Ascending aorta (tissue), 2 donors: ENCODE data around the gene AP2M1. TPM values are rescaled to one million over a fixed set of nuclear protein-coding genes. Genes with fewer than 3 reads are reported as not detected.
A peak's percentile ranks its signal among the peaks of the same experiment; 100 is the strongest.

Experiments
- DNase-seq, 2 donors: peaks; one replicate each; pipeline ENCODE4 v3.0.0-alpha.2; 2019; ENCODE audit warnings: low spot score in 2 of 2
- H3K27ac ChIP-seq, 2 donors: fragments of 200-600 bp; sonication (generic); one replicate each; pipeline ENCODE4 v1.5.1; 2016 to 2017; ENCODE audit warnings: mild to moderate bottlenecking in 1 of 2
- H3K27me3 ChIP-seq: fragments of 200-600 bp; sonication (generic); one replicate; pipeline ENCODE4 v1.5.1; 2017
- H3K36me3 ChIP-seq, 2 donors: fragments of 200-600 bp; sonication (generic); one replicate each; pipeline ENCODE4 v1.5.1; 2016
- H3K4me1 ChIP-seq, 2 donors: fragments of 200-600 bp; sonication (generic); one replicate each; pipeline ENCODE4 v1.5.1; 2016 to 2017; ENCODE audit warnings: mild to moderate bottlenecking in 1 of 2
- H3K4me3 ChIP-seq, 2 donors: fragments of 200-600 bp; sonication (generic); one replicate each; pipeline ENCODE4 v1.5.1; 2016 to 2017; ENCODE audit warnings: mild to moderate bottlenecking in 1 of 2
- H3K9me3 ChIP-seq, 2 donors: fragments of 200-600 bp; sonication (generic); one replicate each; pipeline ENCODE4 v1.5.1; 2016
- intact Hi-C: fragments of 100-400 bp; cut with DNase I; formaldehyde crosslinking; loops from one replicate; pipeline ENCODE4 v1.15.1; 2023
- total RNA-seq: library from RNA; depleted of rRNA; stranded (reverse); fragments of >200 nt; gene quantifications from one replicate; pipeline ENCODE4 v1.1.0, GENCODE V29; 2016
- TF ChIP-seq, protein P1 (sequence below), 3 experiments: fragments of 200-600 bp in 2 of 3; fragments of 450-650 bp in 1 of 3; sonication (generic) in 2 of 3; IDR thresholded peaks; one replicate each; pipeline ENCODE4 v1.5.1; 2016 to 2019; ENCODE audit warnings: antibody characterized with exemption in 3 of 3, mild to moderate bottlenecking in 1 of 3, moderate library complexity in 1 of 3

The AP2M1 gene
- total RNA-seq, 1 donor from 2014 or later = 101 TPM

DNA sequence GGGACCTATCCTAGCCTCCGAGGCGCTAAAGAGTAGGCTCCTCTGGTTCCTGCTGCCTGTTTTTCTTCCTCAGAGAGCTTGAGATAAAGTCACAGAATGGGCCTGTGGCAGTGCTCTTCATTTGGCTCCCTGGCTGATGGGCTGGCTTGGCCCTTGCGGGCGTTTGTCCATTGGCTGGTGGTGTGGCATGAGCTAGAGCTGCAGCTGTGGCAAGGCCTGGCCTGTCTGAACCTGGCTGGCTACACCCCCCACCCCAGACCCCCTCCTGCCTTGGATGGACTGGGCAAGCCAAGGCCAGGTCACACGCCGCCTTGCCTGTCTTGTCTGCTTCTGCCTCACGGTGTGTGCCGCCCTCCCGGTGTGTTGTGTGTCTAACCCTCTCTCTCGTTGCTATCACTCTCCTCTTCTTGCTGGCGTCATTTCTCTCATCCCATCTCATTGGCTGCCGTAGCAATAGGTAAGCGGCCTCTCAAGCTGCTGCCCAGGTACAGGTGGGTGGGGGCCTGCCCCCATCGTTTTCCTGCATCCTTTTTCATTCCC is 3.2 kb downstream of the AP2M1 start:
- Histone ChIP-seq H3K9me3 (no peaks in the 10 kb centered on the region), H3K4me1 (peaks cover 11 to 18% of the 10 kb centered on the region in 2 donors), H3K36me3 (peaks cover 55 to 57% of the 10 kb centered on the region in 2 donors), H3K27ac (peak overlapping the region; percentile 91 to 96), H3K27me3 (no peaks in the 10 kb centered on the region), H3K4me3 (peak overlapping the region in 1 of 2 donors; percentile 97)
- TF ChIP-seq, protein P1, sequence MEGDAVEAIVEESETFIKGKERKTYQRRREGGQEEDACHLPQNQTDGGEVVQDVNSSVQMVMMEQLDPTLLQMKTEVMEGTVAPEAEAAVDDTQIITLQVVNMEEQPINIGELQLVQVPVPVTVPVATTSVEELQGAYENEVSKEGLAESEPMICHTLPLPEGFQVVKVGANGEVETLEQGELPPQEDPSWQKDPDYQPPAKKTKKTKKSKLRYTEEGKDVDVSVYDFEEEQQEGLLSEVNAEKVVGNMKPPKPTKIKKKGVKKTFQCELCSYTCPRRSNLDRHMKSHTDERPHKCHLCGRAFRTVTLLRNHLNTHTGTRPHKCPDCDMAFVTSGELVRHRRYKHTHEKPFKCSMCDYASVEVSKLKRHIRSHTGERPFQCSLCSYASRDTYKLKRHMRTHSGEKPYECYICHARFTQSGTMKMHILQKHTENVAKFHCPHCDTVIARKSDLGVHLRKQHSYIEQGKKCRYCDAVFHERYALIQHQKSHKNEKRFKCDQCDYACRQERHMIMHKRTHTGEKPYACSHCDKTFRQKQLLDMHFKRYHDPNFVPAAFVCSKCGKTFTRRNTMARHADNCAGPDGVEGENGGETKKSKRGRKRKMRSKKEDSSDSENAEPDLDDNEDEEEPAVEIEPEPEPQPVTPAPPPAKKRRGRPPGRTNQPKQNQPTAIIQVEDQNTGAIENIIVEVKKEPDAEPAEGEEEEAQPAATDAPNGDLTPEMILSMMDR (IDR thresholded peaks at IDR 0.05) = no peak
- intact Hi-C loops = loop anchor here (10.0 kb wide), 1 partner anchor 293 kb away; the partner anchor contains the start of gene PARL
- peak in 1 of 2 donors; percentile 58 for DNase-seq

DNA sequence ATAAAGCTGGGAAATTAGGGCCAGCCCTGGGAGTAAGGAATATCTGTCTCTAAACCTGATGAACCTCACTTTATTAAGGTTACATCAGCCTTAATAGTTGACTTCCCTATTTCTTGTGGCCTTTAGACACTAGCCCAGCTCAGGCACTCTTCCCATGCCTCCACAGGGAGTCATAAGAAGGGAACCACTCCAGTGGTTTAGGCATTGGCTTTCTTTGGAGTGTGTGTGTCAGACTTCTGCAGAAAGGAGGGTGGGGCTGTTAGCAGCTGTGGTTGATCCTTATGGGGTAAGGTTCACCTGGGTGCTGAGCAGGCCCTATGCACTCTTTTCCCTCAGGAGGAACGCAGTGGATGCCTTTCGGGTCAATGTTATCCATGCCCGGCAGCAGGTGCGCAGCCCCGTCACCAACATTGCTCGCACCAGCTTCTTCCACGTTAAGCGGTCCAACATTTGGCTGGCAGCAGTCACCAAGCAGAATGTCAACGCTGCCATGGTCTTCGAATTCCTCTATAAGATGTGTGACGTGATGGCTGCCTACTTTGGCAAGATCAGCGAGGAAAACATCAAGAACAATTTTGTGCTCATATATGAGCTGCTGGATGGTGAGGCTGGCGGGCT is 4.0 kb downstream of the AP2M1 start:
- H3K27me3 ChIP-seq = no peaks in the 10 kb centered on the region
- no peaks in the 10 kb centered on the region for H3K9me3 ChIP-seq
- H3K27ac ChIP-seq = peak overlapping the region in 1 of 2 donors; percentile 91
- intact Hi-C loops = loop anchor here (10.0 kb wide), 1 partner anchor 294 kb away; the partner anchor contains the start of gene PARL
- TF ChIP-seq, protein P1 (IDR thresholded peaks at IDR 0.05) = no peak
- no peak overlapping the region for H3K4me3 ChIP-seq
- H3K36me3 ChIP-seq = peaks cover 62 to 65% of the 10 kb centered on the region in 2 donors
- no peak for DNase-seq
- H3K4me1 ChIP-seq = peaks cover 11 to 18% of the 10 kb centered on the region in 2 donors

- peak in 1 of 2 donors; percentile 60 for DNase-seq
- TF ChIP-seq, protein P1 (IDR thresholded peaks at IDR 0.05) = no peak
- Histone ChIP-seq H3K9me3 (no peaks in the 10 kb centered on the region), H3K27me3 (no peaks in the 10 kb centered on the region), H3K27ac (no peak overlapping the region), H3K4me3 (no peak overlapping the region), H3K36me3 (peaks cover 69 to 70% of the 10 kb centered on the region in 2 donors), H3K4me1 (peaks cover 7 to 19% of the 10 kb centered on the region in 2 donors)
- intact Hi-C loops = no loop called here
Measured at GRCh38 chr3:184180165-184180564, 5.5 kb downstream of the AP2M1 start.

- Histone ChIP-seq H3K4me3 (no peak overlapping the region), H3K4me1 (peaks cover 7 to 15% of the 10 kb centered on the region in 2 donors), H3K36me3 (peaks cover 69 to 70% of the 10 kb centered on the region in 2 donors), H3K27me3 (no peaks in the 10 kb centered on the region), H3K27ac (no peak overlapping the region), H3K9me3 (no peaks in the 10 kb centered on the region)
- no peak for DNase-seq
- intact Hi-C loops = no loop called here
- TF ChIP-seq, protein P1 (IDR thresholded peaks at IDR 0.05) = no peak
Measured at GRCh38 chr3:184181596-184181995, 6.9 kb downstream of the AP2M1 start.

- Histone ChIP-seq H3K36me3 (peaks cover 58 to 66% of the 10 kb centered on the region in 2 donors), H3K4me3 (no peak overlapping the region), H3K4me1 (peaks cover 0 to 16% of the 10 kb centered on the region in 2 donors), H3K9me3 (no peaks in the 10 kb centered on the region), H3K27ac (no peak overlapping the region), H3K27me3 (no peaks in the 10 kb centered on the region)
- TF ChIP-seq, protein P1 (IDR thresholded peaks at IDR 0.05) = no peak
- no peak for DNase-seq
- intact Hi-C loops = loop anchor here (2.0 kb wide), 1 partner anchor 49 kb away; the partner anchor contains the start of gene EIF2B5
Measured at GRCh38 chr3:184183679-184184078, 9.0 kb downstream of the AP2M1 start.
